ENCODE results near the gene ELK4. TPM values are rescaled to one million over a fixed set of nuclear protein-coding genes. Genes with fewer than 3 reads are reported as not detected.

Gene ELK4
- total RNA-seq, 4 donors from 2014 or later = 18.0 to 33.9 (median 28.4) TPM

DNA sequence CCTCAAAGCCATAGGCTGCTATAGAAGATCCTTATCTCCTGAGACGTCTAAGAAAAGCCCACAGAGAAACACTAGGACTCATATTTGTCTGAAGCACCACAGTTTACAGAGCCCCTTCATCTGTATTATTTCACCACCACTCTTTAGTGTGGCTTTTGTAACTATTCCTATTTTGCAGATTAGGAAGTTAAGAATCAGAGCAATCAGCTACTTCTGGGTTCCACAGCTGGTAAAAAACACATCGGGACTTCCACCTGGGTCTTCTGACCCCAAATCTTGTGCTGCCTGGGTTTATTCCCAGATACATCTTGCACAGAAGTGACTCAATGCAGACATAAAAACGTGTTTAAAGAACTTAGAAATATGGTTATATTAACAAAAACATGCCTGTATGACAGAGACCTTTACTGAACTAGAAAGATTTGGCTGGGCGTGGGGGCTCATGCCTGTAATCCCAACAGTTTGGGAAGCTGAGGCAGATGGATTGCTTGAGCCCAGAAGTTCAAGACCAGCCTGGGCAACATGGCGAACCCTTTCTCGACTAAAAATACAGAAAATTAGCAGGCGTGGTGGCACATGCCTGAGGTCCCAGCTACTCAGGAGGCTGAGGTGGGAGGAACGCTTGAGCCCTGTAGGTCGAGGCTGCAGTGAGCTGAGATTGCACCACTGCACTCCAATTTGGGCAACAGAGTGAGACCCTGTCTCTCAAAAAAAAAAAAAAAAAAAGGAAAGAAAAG, 40.9 kb downstream of the ELK4 start:
- H3K4me3 ChIP-seq (replicated peaks in 1 of 3) = no peak overlapping the region
- intact Hi-C loops (cut with DNase I) = loop anchor here (2.0 to 5.0 kb wide), 2 partner anchors 41 to 66 kb away; partner anchors contain the start of gene ELK4
- H3K4me1 ChIP-seq = no peaks in the 10 kb centered on the region
- no peak for DNase-seq
- H3K36me3 ChIP-seq = no peaks in the 10 kb centered on the region
- TF ChIP-seq, protein P1, sequence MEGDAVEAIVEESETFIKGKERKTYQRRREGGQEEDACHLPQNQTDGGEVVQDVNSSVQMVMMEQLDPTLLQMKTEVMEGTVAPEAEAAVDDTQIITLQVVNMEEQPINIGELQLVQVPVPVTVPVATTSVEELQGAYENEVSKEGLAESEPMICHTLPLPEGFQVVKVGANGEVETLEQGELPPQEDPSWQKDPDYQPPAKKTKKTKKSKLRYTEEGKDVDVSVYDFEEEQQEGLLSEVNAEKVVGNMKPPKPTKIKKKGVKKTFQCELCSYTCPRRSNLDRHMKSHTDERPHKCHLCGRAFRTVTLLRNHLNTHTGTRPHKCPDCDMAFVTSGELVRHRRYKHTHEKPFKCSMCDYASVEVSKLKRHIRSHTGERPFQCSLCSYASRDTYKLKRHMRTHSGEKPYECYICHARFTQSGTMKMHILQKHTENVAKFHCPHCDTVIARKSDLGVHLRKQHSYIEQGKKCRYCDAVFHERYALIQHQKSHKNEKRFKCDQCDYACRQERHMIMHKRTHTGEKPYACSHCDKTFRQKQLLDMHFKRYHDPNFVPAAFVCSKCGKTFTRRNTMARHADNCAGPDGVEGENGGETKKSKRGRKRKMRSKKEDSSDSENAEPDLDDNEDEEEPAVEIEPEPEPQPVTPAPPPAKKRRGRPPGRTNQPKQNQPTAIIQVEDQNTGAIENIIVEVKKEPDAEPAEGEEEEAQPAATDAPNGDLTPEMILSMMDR (IDR thresholded peaks at IDR 0.05) = no peak
- TF ChIP-seq POLR2A (IDR thresholded peaks at IDR 0.05) = no peak
- no peaks in the 10 kb centered on the region for H3K9me3 ChIP-seq
- 71 to 80% methylated on average over 9 of the region's 9 CpGs for WGBS, 2 donors
- no peaks in the 10 kb centered on the region for H3K27me3 ChIP-seq
- no peak overlapping the region for H3K27ac ChIP-seq

DNA sequence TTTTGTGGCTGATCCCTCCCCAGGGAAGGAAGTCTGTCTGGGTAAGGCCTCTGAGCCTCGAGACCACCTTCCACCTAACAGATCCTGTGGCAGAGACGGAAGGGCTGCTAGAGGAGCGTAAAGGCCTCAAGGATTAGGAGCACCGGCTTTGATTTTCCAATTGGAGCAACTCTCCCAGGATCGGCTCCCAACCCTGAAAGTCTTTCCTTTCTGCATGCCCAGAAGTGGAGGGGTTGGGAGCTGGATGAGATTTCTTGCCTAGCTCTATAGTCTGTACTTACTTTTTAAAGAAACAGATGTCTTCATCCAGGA, 41.4 kb downstream of the ELK4 start:
- no peaks in the 10 kb centered on the region for H3K9me3 ChIP-seq
- H3K4me3 ChIP-seq (replicated peaks in 1 of 3) = no peak overlapping the region
- no peak overlapping the region for H3K27ac ChIP-seq
- H3K4me1 ChIP-seq = no peaks in the 10 kb centered on the region
- no peak for DNase-seq
- H3K27me3 ChIP-seq = no peaks in the 10 kb centered on the region
- WGBS, 2 donors = 71 to 83% methylated on average over 5 of the region's 5 CpGs
- TF ChIP-seq, protein P1 (IDR thresholded peaks at IDR 0.05) = no peak
- no peak for TF ChIP-seq POLR2A (IDR thresholded peaks at IDR 0.05)
- no peaks in the 10 kb centered on the region for H3K36me3 ChIP-seq
- intact Hi-C loops (cut with DNase I) = loop anchor here (2.0 to 5.0 kb wide), 2 partner anchors 42 to 66 kb away; partner anchors contain the start of gene ELK4

DNA sequence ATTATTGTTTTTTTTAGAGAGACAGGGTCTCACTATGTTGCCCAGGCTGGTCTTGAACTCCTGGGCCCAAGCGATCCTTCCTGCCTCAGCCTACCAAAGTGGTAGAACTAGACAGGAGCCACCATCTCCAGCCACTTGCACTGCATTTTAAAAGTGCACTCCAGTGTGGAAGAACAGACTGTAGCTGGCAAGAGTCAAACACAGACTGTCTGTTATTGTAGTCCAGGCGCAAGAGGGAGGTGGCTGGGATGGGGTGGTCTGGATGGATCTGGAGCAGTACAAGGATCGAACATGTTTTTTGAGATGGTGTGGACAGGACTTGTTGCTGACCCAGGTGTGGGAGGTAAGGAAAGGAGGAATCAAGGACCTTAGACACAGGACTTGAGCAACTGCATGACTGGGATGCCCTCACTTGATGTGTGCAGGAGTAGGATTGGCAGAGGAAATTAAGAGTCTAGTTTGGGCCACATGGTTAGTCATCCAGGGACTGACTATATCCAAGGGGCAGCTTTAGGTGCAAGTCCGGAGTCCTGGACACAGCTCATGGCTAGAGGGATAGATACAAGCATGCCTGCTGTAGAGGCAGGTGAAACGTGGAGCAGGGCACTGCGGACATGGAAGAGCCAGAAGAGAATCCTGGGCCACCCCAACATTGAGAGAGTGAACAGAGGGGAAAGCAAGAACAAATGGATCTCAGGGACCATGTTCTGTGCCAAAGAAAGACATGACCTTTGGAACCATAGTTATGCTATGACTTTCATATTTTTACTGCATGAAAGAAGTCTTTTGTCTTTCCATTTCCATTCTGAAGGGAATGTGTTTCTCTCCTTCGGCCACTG, 42.0 kb downstream of the ELK4 start:
- no peaks in the 10 kb centered on the region for H3K36me3 ChIP-seq
- H3K4me3 ChIP-seq (replicated peaks in 1 of 3) = no peak overlapping the region
- 77 to 83% methylated on average over 7 of the region's 7 CpGs for WGBS, 2 donors
- TF ChIP-seq, protein P1 (IDR thresholded peaks at IDR 0.05) = no peak
- no peak for TF ChIP-seq POLR2A (IDR thresholded peaks at IDR 0.05)
- H3K27ac ChIP-seq = no peak overlapping the region
- H3K4me1 ChIP-seq = no peaks in the 10 kb centered on the region
- DNase-seq = no peak
- intact Hi-C loops (cut with DNase I) = loop anchor here (2.0 to 5.0 kb wide), 3 partner anchors 42 to 67 kb away; partner anchors contain the start of gene ELK4
- no peaks in the 10 kb centered on the region for H3K9me3 ChIP-seq
- no peaks in the 10 kb centered on the region for H3K27me3 ChIP-seq

DNA sequence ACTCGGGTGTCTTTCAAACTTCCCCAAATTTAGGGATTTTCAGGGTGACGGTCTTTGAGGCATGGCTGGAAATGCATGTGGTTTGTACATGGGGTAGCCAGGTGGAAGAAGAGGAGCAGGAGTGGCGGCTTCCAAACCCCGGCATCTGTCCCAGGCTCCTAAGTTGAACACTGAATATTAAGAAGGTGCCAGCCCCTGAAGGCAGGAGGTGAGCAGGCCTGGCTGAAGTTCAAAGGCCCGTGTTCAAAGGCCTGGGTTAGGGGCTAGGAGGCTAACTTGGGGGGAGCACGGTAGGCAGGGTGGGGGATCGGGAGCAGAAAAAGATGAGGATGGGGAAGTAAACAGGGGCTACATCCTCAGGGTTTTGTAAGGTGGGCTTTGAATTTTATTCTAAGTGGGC, 42.8 kb downstream of the ELK4 start:
- TF ChIP-seq, protein P1 (IDR thresholded peaks at IDR 0.05) = no peak
- no peak for TF ChIP-seq POLR2A (IDR thresholded peaks at IDR 0.05)

More for the DNA sequence above, 42.8 kb downstream of the ELK4 start:
- intact Hi-C loops (cut with DNase I) = loop anchor here (5.0 kb wide), 1 partner anchor 57 kb away; no protein-coding TSS in a partner anchor
- Histone ChIP-seq H3K36me3 (no peaks in the 10 kb centered on the region), H3K27me3 (no peaks in the 10 kb centered on the region), H3K27ac (no peak overlapping the region), H3K4me1 (no peaks in the 10 kb centered on the region), H3K4me3 (replicated peaks in 1 of 3) (no peak overlapping the region), H3K9me3 (no peaks in the 10 kb centered on the region)
- 89 to 94% methylated on average over 7 of the region's 7 CpGs for WGBS, 2 donors
- no peak for DNase-seq

Data from thyroid gland (tissue), 4 donors.